ENCODE data around the gene TXNDC11.
"Not testable (repeated sequence)": the region's sequence is repeated elsewhere in the genome, so short reads cannot be mapped to it uniquely, and the experiment has no call there.

Gene TXNDC11, protein sequence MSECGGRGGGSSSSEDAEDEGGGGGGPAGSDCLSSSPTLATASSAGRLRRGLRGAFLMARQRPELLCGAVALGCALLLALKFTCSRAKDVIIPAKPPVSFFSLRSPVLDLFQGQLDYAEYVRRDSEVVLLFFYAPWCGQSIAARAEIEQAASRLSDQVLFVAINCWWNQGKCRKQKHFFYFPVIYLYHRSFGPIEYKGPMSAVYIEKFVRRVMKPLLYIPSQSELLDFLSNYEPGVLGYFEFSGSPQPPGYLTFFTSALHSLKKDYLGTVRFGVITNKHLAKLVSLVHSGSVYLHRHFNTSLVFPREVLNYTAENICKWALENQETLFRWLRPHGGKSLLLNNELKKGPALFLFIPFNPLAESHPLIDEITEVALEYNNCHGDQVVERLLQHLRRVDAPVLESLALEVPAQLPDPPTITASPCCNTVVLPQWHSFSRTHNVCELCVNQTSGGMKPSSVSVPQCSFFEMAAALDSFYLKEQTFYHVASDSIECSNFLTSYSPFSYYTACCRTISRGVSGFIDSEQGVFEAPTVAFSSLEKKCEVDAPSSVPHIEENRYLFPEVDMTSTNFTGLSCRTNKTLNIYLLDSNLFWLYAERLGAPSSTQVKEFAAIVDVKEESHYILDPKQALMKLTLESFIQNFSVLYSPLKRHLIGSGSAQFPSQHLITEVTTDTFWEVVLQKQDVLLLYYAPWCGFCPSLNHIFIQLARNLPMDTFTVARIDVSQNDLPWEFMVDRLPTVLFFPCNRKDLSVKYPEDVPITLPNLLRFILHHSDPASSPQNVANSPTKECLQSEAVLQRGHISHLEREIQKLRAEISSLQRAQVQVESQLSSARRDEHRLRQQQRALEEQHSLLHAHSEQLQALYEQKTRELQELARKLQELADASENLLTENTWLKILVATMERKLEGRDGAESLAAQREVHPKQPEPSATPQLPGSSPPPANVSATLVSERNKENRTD

DNA sequence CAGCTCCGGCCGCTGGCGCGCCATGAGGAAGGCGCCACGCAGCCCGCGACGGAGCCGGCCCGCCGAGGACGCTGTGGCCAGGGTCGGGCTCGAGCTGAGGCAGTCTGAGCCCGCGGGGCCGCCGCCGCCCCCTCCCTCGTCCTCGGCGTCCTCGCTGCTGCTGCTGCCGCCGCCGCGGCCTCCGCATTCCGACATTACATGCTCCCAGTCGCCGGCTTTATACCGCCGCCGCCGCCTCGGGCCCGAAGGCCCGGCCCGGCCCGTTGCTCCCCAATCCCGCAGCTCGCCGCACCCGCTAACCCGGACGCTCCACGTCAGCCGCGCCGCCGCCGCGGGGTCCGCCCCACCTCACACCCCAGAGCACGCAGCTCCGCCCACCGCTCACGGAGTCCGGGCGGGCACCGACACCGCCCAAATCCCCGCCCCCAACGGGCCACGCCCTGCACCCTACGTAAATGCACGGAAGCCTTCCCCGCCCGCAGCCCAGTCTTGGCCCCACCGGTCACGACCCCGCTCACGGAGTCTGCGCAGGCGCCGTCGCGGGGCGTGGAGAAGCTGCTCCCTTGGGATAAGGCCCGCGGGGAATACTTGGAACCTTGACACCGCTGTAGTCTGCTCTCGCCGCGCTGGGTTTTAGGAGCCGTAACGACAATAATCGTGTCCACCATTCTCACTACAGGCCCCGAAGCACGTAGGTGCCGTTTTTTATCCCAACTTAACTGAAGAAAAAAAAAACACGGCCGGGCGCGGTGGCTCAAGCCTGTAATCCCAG lies at the start of gene TXNDC11:
Gene TXNDC11 (minus strand): TSS at position 322 of the 772 bp plus-strand sequence. CDS start 127 bp downstream, at position 195.
- H3K4me1 ChIP-seq (ENCODE audit: control insufficient read depth in 5 of 5, insufficient read depth in 5 of 5, low read length in 5 of 5): peaks cover 6 to 39% (median 30%) of the 10 kb centered on the region in 5 donors
- H3K27ac ChIP-seq (ENCODE audit: low read depth, low read length): peak within 1 kb of the TSS; percentile 89
- H3K4me3 ChIP-seq (ENCODE audit: low read depth in 1 of 5, low read length in 5 of 5): peak within 1 kb of the TSS; percentile 81 to 92 (median 88)

DNA sequence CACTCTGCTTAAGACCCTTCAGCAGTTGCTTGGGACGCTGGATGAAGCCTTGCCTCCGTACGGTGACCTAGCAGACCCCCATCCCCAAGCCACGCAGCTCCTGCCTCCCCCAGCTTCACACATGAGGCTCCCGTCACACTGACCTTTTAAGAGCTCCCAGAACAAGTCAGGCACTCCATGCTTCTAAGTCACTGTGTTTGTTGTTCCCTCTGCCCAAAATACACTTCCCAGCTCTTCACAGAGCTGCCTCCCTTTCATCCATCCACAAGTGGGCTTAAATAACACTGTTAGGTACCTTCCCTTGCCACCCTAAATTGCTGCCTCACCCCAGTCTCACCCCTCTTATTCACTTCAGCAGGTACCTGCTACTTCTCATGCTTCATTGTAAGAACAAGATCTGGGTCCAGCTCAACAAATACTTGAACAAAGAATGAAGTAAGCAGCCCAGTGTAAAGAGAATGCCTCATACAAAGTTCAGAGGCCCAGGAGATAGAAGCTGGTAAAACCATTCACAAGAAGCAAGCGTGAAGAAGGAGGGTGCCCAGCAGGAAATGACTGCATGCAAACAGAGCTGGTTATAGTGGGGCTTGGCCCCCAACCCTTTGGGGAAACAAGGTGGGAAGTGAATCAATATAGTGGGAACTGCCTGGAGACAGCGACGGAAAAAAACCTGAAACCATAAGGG lies 48.6 kb upstream of the TXNDC11 start:
- peaks cover 0 to 9% (median 4%) of the 10 kb centered on the region in 5 donors for H3K36me3 ChIP-seq (ENCODE audit: control insufficient read depth in 5 of 5, insufficient read depth in 5 of 5, low read length in 5 of 5)
- no peaks in the 10 kb centered on the region for H3K9me3 ChIP-seq (ENCODE audit: control insufficient read depth in 5 of 5, low read length in 5 of 5)
- no peaks in the 10 kb centered on the region for H3K27me3 ChIP-seq (ENCODE audit: control insufficient read depth in 5 of 5, insufficient read depth in 4 of 5, low read length in 5 of 5)
- peak overlapping the region in 2 of 5 donors; percentile 10 to 28 for H3K9ac ChIP-seq (ENCODE audit: low read length in 5 of 5)
- peaks cover 0 to 50% (median 44%) of the 10 kb centered on the region in 5 donors for H3K4me1 ChIP-seq (ENCODE audit: control insufficient read depth in 5 of 5, insufficient read depth in 5 of 5, low read length in 5 of 5)
- no peak overlapping the region for H3K27ac ChIP-seq (ENCODE audit: low read depth, low read length)
- no peak overlapping the region for H3K4me3 ChIP-seq (ENCODE audit: low read depth in 1 of 5, low read length in 5 of 5)

More for the DNA sequence above, at the start of gene TXNDC11:
- Histone ChIP-seq H3K36me3 (ENCODE audit: control insufficient read depth in 5 of 5, insufficient read depth in 5 of 5, low read length in 5 of 5) (no peaks in the 10 kb centered on the region), H3K27me3 (ENCODE audit: control insufficient read depth in 5 of 5, insufficient read depth in 4 of 5, low read length in 5 of 5) (no peaks in the 10 kb centered on the region), H3K9me3 (ENCODE audit: control insufficient read depth in 5 of 5, low read length in 5 of 5) (no peaks in the 10 kb centered on the region), H3K9ac (ENCODE audit: low read length in 5 of 5) (peak within 1 kb of the TSS; percentile 81 to 97 (median 95))

DNA sequence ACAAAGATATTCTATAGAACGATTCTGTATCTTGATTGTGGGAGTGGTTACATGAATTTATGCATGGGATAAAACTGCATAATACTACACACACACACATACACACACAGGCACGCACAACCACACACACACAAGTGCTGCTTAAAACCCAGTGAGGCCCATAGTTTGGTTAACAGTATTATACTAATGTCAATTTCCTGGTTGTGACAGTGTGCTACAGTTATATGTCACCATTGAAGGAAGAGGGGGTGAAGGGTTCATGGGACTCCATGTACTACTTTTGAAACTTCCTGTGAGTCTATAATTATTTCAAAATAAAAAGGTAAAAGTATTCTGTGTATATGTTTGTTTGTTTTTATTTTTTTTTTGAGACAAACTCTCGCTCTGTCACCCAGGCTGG lies 46.3 kb upstream of the TXNDC11 start:
- Histone ChIP-seq H3K4me1 (ENCODE audit: control insufficient read depth in 5 of 5, insufficient read depth in 5 of 5, low read length in 5 of 5) (peaks cover 0 to 35% (median 22%) of the 10 kb centered on the region in 5 donors), H3K9me3 (ENCODE audit: control insufficient read depth in 5 of 5, low read length in 5 of 5) (no peaks in the 10 kb centered on the region), H3K36me3 (ENCODE audit: control insufficient read depth in 5 of 5, insufficient read depth in 5 of 5, low read length in 5 of 5) (peaks cover 0 to 4% (median 4%) of the 10 kb centered on the region in 5 donors), H3K9ac (ENCODE audit: low read length in 5 of 5) (no peak overlapping the region), H3K27ac (ENCODE audit: low read depth, low read length) (no peak overlapping the region), H3K4me3 (ENCODE audit: low read depth in 1 of 5, low read length in 5 of 5) (no peak overlapping the region), H3K27me3 (ENCODE audit: control insufficient read depth in 5 of 5, insufficient read depth in 4 of 5, low read length in 5 of 5) (no peaks in the 10 kb centered on the region)

DNA sequence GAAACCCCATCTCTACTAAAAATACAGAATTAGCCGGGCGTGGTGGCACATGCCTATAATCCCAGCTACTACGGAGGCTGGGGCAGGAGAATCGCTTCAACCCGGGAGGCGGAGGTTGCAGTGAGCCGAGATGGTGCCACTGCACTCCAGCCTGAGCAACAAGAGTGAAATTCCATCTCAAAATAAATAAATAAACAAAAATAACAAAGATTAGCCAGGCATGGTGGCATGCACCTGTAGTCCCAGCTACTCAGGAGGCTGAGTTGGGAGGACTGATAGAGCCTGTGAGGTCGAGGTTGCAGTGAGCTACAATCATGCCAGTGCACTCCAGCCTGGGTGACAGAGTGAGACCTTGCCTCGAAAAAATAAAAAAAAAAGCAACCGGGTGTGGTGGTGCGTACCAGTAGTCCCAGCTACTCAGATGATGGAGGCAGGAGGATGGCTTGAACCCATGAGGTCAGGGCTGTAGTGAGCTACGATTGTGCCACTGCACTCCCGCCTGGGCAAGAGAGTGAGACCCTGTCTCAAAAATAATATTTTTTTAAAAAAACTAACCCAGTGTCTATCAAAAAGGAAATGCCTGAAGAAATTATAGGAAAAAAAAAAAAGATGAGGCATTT lies 42.4 kb upstream of the TXNDC11 start:
- not testable (repeated sequence) for H3K27ac ChIP-seq (ENCODE audit: low read depth, low read length); H3K36me3 ChIP-seq (ENCODE audit: control insufficient read depth in 5 of 5, insufficient read depth in 5 of 5, low read length in 5 of 5); H3K9ac ChIP-seq (ENCODE audit: low read length in 5 of 5); H3K9me3 ChIP-seq (ENCODE audit: control insufficient read depth in 5 of 5, low read length in 5 of 5); H3K27me3 ChIP-seq (ENCODE audit: control insufficient read depth in 5 of 5, insufficient read depth in 4 of 5, low read length in 5 of 5); H3K4me3 ChIP-seq (ENCODE audit: low read depth in 1 of 5, low read length in 5 of 5)
- H3K4me1 ChIP-seq (ENCODE audit: control insufficient read depth in 5 of 5, insufficient read depth in 5 of 5, low read length in 5 of 5): peaks cover 0 to 35% (median 32%) of the 10 kb centered on the region in 5 donors

DNA sequence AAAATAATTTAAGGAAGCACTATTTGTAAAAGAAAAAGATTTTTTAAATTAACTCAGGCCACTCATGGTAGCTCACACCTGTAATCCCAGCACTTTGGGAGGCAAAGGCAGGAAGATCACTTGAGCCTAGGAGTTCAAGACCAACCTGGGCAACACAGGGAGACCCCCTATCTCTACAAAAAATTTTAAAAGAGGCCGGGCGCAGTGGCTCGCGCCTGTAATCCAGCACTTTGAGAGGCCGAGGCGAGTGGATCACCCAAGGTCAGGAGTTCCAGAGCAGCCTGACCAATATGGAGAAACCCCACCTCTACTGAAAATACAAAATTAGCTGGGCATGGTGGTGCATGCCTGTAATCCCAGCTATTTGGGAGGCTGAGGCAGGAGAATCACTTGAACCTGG lies 41.7 kb upstream of the TXNDC11 start:
- H3K4me3 ChIP-seq (ENCODE audit: low read depth in 1 of 5, low read length in 5 of 5); H3K27me3 ChIP-seq (ENCODE audit: control insufficient read depth in 5 of 5, insufficient read depth in 4 of 5, low read length in 5 of 5); H3K27ac ChIP-seq (ENCODE audit: low read depth, low read length); H3K36me3 ChIP-seq (ENCODE audit: control insufficient read depth in 5 of 5, insufficient read depth in 5 of 5, low read length in 5 of 5); H3K9me3 ChIP-seq (ENCODE audit: control insufficient read depth in 5 of 5, low read length in 5 of 5); H3K9ac ChIP-seq (ENCODE audit: low read length in 5 of 5): not testable (repeated sequence)
- peaks cover 0 to 35% (median 32%) of the 10 kb centered on the region in 5 donors for H3K4me1 ChIP-seq (ENCODE audit: control insufficient read depth in 5 of 5, insufficient read depth in 5 of 5, low read length in 5 of 5)

DNA sequence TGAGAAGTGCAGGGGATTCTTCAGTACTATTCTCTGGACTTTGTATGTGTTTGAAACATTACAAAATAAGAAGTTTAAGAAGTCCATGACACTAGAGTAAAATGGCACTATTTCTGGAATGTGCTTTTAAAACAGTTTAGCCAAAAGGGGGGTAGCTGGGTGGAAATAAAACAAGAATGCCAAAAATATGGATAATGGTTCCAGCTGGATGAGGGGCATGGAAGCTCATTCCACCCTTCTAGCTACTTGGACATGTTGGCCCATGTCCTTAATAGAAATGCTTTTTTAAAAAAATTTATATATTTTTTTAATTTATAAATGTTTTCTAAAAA lies 41.3 kb upstream of the TXNDC11 start:
- Histone ChIP-seq H3K27me3 (ENCODE audit: control insufficient read depth in 5 of 5, insufficient read depth in 4 of 5, low read length in 5 of 5) (no peaks in the 10 kb centered on the region), H3K9ac (ENCODE audit: low read length in 5 of 5) (peak overlapping the region in 2 of 5 donors; percentile 55 to 62), H3K27ac (ENCODE audit: low read depth, low read length) (peak overlapping the region; percentile 69), H3K4me3 (ENCODE audit: low read depth in 1 of 5, low read length in 5 of 5) (peak overlapping the region in 2 of 5 donors; percentile 31 to 33), H3K4me1 (ENCODE audit: control insufficient read depth in 5 of 5, insufficient read depth in 5 of 5, low read length in 5 of 5) (peaks cover 0 to 35% (median 31%) of the 10 kb centered on the region in 5 donors), H3K36me3 (ENCODE audit: control insufficient read depth in 5 of 5, insufficient read depth in 5 of 5, low read length in 5 of 5) (peaks cover 2 to 12% (median 3%) of the 10 kb centered on the region in 5 donors), H3K9me3 (ENCODE audit: control insufficient read depth in 5 of 5, low read length in 5 of 5) (no peaks in the 10 kb centered on the region)

DNA sequence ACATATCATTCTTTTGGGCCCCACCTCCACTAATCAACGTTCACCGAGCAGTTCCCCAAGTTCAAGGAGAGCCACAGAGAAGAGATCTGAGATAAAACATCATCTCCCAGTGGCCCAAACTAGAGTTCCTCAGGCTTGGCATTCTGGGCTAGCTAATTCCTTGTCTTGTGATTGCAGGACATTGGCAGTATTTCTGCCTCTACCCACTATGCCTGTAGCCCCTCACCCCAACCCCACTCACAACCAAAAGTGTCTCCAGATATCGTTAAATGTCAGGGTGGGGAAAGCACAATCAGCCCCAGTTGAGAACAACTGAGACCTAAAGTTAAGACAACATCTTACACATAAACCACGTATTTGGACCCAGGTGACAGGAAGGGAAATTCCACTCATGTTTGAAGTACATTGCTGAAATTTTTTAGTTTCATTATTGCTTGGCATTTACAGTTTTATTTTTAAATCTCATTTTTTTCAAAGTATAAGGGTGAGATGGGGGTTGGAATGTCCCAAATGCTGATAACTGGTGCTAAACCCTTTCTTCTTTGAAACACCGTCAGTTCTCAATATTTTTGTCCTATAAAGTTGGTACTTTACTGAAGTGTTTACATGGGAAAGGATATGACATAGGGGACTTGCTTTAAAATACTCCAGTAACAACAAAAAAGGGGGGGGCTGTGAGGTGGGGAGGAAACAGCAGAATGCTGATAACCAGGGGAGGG lies 40.8 kb upstream of the TXNDC11 start:
- Histone ChIP-seq H3K9me3 (ENCODE audit: control insufficient read depth in 5 of 5, low read length in 5 of 5) (no peaks in the 10 kb centered on the region), H3K27me3 (ENCODE audit: control insufficient read depth in 5 of 5, insufficient read depth in 4 of 5, low read length in 5 of 5) (no peaks in the 10 kb centered on the region), H3K27ac (ENCODE audit: low read depth, low read length) (peak overlapping the region; percentile 69), H3K9ac (ENCODE audit: low read length in 5 of 5) (peak overlapping the region in 4 of 5 donors; percentile 47 to 62 (median 56)), H3K36me3 (ENCODE audit: control insufficient read depth in 5 of 5, insufficient read depth in 5 of 5, low read length in 5 of 5) (peaks cover 2 to 12% (median 3%) of the 10 kb centered on the region in 5 donors), H3K4me1 (ENCODE audit: control insufficient read depth in 5 of 5, insufficient read depth in 5 of 5, low read length in 5 of 5) (peaks cover 0 to 32% (median 28%) of the 10 kb centered on the region in 5 donors), H3K4me3 (ENCODE audit: low read depth in 1 of 5, low read length in 5 of 5) (peak overlapping the region; percentile 31 to 45 (median 34))

DNA sequence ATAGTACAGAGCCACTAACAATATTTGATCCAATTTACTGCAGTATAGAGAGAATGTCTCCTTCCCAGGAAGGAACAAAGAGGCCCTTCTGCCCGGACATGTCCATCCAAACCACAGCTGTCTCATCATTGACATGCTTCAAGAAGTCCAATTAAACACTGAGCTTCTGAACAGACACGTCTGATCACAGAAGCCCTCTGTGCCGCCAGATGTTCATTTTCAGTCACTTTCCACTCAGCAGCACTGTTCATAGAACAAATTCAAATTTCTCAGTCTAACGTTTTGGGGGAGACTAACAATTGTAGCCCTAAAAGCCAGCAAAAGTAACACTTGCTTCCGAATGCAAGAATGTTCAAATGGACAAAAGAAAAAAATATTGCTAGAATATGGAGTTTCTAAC lies 39.1 kb upstream of the TXNDC11 start:
- H3K27ac ChIP-seq (ENCODE audit: low read depth, low read length): no peak overlapping the region
- H3K9ac ChIP-seq (ENCODE audit: low read length in 5 of 5): no peak overlapping the region
- no peaks in the 10 kb centered on the region for H3K27me3 ChIP-seq (ENCODE audit: control insufficient read depth in 5 of 5, insufficient read depth in 4 of 5, low read length in 5 of 5)
- peaks cover 0 to 32% (median 28%) of the 10 kb centered on the region in 5 donors for H3K4me1 ChIP-seq (ENCODE audit: control insufficient read depth in 5 of 5, insufficient read depth in 5 of 5, low read length in 5 of 5)
- peaks cover 7 to 25% (median 15%) of the 10 kb centered on the region in 5 donors for H3K36me3 ChIP-seq (ENCODE audit: control insufficient read depth in 5 of 5, insufficient read depth in 5 of 5, low read length in 5 of 5)
- H3K9me3 ChIP-seq (ENCODE audit: control insufficient read depth in 5 of 5, low read length in 5 of 5): no peaks in the 10 kb centered on the region
- H3K4me3 ChIP-seq (ENCODE audit: low read depth in 1 of 5, low read length in 5 of 5): no peak overlapping the region
